WTC11 (cell line): Measurements from ENCODE around the gene ANKS3.

Experiments used
- CBFB ChIP-seq: sonication (generic); formaldehyde crosslinking; IDR thresholded peaks from 2 replicates; pipeline ENCODE4 v1.8.1; 2022; ENCODE audit warnings: mild to moderate bottlenecking, low read depth, missing genetic modification reagents
- CREB1 ChIP-seq: sonication (generic); formaldehyde crosslinking; IDR thresholded peaks from 2 replicates; pipeline ENCODE4 v1.8.0; 2023; ENCODE audit warnings: mild to moderate bottlenecking, missing genetic modification reagents
- CREM ChIP-seq: sonication (generic); formaldehyde crosslinking; IDR thresholded peaks from 2 replicates; pipeline ENCODE4 v1.8.1; 2022; ENCODE audit warnings: mild to moderate bottlenecking, missing genetic modification reagents, moderate library complexity
- CTCF ChIP-seq: fragments of 200-600 bp; IDR thresholded peaks from 2 replicates; pipeline ENCODE4 v1.8.0; 2022; ENCODE audit warnings: antibody characterized with exemption
- JUN ChIP-seq: sonication (generic); formaldehyde crosslinking; IDR thresholded peaks from 2 replicates; pipeline ENCODE4 v1.8.0; 2023; ENCODE audit warnings: mild to moderate bottlenecking, missing genetic modification reagents
- SMAD3 ChIP-seq: sonication (generic); formaldehyde crosslinking; IDR thresholded peaks from 2 replicates; pipeline ENCODE4 v1.8.0; 2022; ENCODE audit warnings: missing genetic modification reagents, mild to moderate bottlenecking, borderline replicate concordance
- ZNF219 ChIP-seq: sonication (generic); formaldehyde crosslinking; IDR thresholded peaks from 2 replicates; pipeline ENCODE4 v1.8.0; 2023; ENCODE audit warnings: missing genetic modification reagents, mild to moderate bottlenecking, borderline replicate concordance
- TF ChIP-seq, protein P1 (sequence below): sonication (generic); formaldehyde crosslinking; IDR thresholded peaks from 2 replicates; pipeline ENCODE4 v1.8.1; 2023; ENCODE audit warnings: mild to moderate bottlenecking, missing genetic modification reagents, borderline replicate concordance
- TF ChIP-seq, protein P2 (sequence below): sonication (generic); formaldehyde crosslinking; IDR thresholded peaks from 2 replicates; pipeline ENCODE4 v1.8.0; 2022; ENCODE audit warnings: mild to moderate bottlenecking, missing genetic modification reagents
- TF ChIP-seq, protein P3 (sequence below): sonication (generic); formaldehyde crosslinking; IDR thresholded peaks from 2 replicates; pipeline ENCODE4 v1.8.1; 2023; ENCODE audit warnings: mild to moderate bottlenecking, missing genetic modification reagents, moderate library complexity

DNA sequence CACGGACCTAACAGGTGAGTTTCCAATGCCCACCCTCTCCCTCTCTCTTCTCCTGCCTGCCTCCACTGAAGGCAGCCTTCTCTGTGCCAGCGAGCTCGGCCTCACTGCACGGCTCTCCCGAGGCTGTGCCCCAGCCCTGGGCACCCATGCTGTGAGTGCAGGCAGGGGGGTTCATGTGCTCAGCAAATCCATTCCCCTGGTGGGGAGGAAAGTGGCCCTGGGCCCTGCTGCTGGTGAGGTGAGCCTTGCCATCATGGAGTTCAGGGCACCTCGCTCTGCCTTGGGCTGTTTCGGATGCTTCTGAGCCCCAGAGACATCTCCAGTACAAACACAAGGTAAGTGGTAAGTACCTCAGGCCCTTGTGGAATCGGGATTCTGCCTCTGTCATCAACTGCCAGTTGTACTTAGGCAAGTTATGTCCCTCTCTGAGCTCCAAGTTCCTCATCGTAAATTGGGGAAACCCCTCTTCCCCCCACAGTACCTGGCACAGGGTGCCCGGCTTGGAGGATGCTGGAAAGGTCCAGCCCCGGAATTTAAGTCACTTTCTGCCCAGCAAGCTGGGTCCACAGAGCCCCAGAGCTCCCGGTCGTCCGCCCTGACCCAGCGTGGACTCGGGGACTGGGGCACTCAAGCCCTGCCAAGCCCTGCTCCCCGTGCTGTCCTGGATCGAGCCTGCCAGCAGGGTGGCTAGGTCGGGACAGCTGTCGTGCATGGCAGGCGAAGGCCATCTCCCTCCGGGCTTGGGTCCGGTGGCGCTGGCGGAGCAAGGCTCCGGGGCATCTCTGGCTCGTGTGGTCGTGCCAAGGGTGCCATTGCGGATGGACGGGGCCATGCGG is 41.4 kb downstream of the ANKS3 start:
- TF ChIP-seq SMAD3 (CRISPR knock-in tag) (no peak), CTCF (no peak), CREM (CRISPR knock-in tag) (no peak), JUN (CRISPR knock-in tag) (no peak), CREB1 (CRISPR knock-in tag) (no peak), ZNF219 (no peak), CBFB (CRISPR knock-in tag) (no peak)
- TF ChIP-seq, protein P1, sequence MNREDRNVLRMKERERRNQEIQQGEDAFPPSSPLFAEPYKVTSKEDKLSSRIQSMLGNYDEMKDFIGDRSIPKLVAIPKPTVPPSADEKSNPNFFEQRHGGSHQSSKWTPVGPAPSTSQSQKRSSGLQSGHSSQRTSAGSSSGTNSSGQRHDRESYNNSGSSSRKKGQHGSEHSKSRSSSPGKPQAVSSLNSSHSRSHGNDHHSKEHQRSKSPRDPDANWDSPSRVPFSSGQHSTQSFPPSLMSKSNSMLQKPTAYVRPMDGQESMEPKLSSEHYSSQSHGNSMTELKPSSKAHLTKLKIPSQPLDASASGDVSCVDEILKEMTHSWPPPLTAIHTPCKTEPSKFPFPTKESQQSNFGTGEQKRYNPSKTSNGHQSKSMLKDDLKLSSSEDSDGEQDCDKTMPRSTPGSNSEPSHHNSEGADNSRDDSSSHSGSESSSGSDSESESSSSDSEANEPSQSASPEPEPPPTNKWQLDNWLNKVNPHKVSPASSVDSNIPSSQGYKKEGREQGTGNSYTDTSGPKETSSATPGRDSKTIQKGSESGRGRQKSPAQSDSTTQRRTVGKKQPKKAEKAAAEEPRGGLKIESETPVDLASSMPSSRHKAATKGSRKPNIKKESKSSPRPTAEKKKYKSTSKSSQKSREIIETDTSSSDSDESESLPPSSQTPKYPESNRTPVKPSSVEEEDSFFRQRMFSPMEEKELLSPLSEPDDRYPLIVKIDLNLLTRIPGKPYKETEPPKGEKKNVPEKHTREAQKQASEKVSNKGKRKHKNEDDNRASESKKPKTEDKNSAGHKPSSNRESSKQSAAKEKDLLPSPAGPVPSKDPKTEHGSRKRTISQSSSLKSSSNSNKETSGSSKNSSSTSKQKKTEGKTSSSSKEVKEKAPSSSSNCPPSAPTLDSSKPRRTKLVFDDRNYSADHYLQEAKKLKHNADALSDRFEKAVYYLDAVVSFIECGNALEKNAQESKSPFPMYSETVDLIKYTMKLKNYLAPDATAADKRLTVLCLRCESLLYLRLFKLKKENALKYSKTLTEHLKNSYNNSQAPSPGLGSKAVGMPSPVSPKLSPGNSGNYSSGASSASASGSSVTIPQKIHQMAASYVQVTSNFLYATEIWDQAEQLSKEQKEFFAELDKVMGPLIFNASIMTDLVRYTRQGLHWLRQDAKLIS (CRISPR knock-in tag) = no peak
- TF ChIP-seq, protein P2, sequence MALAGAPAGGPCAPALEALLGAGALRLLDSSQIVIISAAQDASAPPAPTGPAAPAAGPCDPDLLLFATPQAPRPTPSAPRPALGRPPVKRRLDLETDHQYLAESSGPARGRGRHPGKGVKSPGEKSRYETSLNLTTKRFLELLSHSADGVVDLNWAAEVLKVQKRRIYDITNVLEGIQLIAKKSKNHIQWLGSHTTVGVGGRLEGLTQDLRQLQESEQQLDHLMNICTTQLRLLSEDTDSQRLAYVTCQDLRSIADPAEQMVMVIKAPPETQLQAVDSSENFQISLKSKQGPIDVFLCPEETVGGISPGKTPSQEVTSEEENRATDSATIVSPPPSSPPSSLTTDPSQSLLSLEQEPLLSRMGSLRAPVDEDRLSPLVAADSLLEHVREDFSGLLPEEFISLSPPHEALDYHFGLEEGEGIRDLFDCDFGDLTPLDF (CRISPR knock-in tag) = no peak
- TF ChIP-seq, protein P3, sequence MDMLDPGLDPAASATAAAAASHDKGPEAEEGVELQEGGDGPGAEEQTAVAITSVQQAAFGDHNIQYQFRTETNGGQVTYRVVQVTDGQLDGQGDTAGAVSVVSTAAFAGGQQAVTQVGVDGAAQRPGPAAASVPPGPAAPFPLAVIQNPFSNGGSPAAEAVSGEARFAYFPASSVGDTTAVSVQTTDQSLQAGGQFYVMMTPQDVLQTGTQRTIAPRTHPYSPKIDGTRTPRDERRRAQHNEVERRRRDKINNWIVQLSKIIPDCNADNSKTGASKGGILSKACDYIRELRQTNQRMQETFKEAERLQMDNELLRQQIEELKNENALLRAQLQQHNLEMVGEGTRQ = no peak
